Colon (tissue), 2 donors: ENCODE data around the gene PF4V1.

Experiments used
- FAIRE-seq: peaks from 2 replicates; lab custom pipeline; 2012; peaks lifted over from hg19 to GRCh38; lab: Jason Lieb, UNC
- donor health status: control.
- donor health status: control.

PF4V1 gene, protein sequence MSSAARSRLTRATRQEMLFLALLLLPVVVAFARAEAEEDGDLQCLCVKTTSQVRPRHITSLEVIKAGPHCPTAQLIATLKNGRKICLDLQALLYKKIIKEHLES

GRCh38 chr4:73853246-73853704, at the start of gene PF4V1:
Gene PF4V1 (plus strand): TSS chr4:73853296. CDS start chr4:73853363, 67 bp downstream.
- no peak for FAIRE-seq

DNA sequence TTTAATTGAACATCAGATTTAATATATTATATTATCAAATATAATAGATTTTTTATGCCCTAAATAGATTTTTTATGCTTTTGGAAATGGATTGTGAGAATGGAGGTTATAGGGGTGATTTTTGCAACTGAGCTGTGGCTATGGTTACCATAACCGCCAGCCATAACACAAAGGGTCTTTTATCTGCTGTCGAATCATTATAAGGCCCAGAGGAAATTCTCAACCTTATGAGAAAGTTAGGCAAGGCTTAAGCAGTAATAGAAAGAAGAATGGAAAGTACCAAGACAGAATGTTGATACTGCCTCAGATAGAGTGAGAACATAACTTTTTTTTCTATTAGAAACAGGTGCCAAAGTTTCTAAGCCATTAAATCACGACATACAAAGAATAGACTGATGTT, 42.9 kb upstream of the PF4V1 start:
- FAIRE-seq = no peak

DNA sequence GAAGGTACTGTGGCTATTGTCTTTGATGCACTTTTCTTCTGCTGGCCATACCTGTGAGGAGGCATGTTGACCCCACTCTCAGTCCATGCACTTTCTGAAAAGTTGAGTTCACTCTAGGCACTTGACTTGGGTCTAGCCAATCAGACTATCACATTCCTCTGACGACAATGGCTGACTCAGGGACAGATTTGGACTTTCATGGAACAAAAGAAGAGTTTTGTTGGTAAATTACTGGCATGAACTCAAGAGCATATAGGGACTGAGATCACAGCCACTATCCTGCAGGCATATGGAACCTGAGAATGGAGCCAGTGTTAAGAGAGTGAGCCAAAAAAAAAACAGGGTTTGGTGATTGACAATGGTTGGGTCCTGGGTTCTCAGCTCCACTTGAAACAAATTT, 41.3 kb upstream of the PF4V1 start:
- no peak for FAIRE-seq

DNA sequence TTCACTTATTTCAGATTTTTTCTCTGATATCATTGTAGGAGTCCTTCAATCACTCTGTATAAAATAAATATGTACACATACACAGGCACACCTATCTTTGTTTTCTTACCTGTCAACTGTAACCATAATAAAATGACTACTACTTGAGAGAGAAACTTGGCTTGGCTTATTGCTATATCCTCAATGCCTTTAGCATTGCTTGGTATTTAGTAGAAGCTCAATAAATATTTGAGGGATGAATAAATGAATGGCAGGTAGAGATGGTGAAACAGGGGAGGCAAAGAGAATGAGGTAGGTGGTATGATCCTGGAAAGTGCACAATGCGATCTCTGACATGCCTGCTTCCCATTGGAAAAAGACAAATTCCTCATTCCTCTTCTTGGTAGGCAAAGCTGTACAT, 38.4 kb upstream of the PF4V1 start:
- no peak for FAIRE-seq

- no peak for FAIRE-seq
Measured at GRCh38 chr4:73815145-73815544, 38.0 kb upstream of the PF4V1 start.

GRCh38 chr4:73816814-73817213, 36.3 kb upstream of the PF4V1 start:
- FAIRE-seq = no peak

- FAIRE-seq = no peak
Measured at GRCh38 chr4:73817341-73817740, 35.8 kb upstream of the PF4V1 start.

GRCh38 chr4:73821325-73821724, 31.8 kb upstream of the PF4V1 start:
- no peak for FAIRE-seq

DNA sequence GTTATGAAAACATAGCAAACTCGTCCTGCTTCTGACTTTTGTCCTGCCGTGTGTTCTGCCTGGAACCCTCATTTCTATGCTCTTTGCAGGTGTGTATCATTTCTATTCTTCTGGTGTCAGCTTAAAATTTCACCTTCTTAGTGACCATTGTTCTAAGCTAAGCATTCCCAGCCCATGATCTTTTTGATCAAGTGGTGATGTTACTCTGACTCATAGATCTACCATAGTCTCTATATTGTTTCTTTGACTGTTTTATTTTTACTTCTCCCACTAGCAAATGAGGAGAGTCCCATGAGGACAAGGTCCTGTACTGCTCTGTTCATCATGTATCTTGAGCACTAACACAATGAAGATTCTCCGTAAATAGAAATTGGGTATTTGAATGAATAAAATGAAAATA, 30.7 kb upstream of the PF4V1 start:
- FAIRE-seq = no peak

- FAIRE-seq = no peak
Measured at GRCh38 chr4:73822812-73823504, 30.1 kb upstream of the PF4V1 start.

DNA sequence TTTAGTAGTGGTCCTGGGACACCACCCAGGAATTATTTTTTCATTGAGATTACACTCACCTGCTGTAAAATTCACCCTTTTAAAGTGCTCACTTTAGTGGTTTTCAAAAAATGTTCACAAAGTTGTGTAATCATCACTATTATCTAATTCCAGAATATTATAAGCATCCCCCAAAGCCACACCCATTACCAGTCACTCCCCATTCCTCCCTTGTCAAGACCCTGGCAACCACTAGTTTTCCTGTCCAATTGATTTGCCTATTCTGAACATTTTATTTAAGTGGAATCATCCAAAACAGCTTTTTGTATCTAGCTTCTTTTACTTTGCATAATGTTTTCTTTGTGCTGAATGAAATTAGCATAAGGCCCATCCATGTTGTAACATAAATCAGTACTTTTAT, 29.3 kb upstream of the PF4V1 start:
- no peak for FAIRE-seq

DNA sequence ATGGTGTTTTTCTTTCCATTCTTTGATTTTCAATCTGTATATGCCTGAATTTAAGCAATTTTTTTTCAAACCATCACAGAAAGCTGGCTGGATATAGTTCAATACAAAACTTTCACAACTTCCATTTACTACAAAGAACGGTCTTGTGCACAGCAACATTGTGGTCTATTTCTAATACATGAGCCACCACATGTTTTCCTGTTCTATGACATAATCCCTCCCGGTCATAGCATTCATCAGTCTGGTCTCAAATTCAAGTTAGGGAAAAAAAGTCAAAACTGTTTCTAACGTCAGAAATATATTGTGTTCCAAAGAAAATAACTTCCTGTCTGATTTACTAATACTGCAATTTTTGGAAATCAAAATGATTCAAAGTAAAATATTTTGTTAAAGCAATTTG, 24.1 kb upstream of the PF4V1 start:
- FAIRE-seq = no peak

DNA sequence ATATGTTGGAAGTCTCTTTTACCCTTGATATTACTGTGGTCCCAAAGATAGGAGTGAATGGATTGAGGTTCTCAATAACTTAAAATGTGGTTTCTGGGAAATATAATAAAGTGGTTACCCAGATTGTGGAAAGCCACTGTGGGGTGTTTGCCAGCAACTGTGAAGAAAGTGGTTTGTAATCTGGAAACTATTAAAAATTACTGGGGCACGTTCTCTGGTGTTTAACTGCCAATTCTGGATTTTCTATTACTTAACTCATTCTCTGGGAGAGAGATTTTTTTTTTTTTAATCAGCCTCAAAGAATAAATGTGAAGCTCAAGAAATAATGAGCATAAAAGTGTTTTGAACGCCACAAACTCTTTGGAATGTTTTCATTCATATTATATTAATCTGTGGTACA, 21.5 kb upstream of the PF4V1 start:
- no peak for FAIRE-seq

GRCh38 chr4:73832651-73833237, 20.4 kb upstream of the PF4V1 start:
- no peak for FAIRE-seq

- no peak for FAIRE-seq
Measured at GRCh38 chr4:73836373-73837279, 16.5 kb upstream of the PF4V1 start, which contains the start of gene CXCL6. Gene CXCL6 (plus strand): TSS chr4:73836678. CDS start chr4:73836751, 73 bp downstream.

GRCh38 chr4:73839071-73839470, 14.0 kb upstream of the PF4V1 start:
- FAIRE-seq = no peak

DNA sequence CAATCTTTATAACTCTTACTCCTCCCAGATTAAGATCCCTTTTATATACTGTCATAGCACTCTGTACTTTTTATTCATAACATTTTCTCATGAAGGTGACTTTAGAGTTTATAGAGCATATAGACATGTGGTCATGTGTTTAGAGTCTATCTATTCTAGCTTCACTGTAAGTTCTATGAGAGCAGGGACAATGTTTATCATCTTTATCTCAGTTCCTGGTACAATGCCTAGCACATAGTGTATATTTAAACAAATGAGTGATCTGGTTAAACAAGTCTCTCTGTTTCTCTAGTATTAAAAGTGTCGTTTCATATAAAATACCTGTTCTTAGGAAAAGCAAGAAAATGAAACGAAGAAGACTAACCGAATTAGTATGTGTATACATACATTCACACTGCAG, 13.4 kb upstream of the PF4V1 start:
- peak; percentile 21 for FAIRE-seq

DNA sequence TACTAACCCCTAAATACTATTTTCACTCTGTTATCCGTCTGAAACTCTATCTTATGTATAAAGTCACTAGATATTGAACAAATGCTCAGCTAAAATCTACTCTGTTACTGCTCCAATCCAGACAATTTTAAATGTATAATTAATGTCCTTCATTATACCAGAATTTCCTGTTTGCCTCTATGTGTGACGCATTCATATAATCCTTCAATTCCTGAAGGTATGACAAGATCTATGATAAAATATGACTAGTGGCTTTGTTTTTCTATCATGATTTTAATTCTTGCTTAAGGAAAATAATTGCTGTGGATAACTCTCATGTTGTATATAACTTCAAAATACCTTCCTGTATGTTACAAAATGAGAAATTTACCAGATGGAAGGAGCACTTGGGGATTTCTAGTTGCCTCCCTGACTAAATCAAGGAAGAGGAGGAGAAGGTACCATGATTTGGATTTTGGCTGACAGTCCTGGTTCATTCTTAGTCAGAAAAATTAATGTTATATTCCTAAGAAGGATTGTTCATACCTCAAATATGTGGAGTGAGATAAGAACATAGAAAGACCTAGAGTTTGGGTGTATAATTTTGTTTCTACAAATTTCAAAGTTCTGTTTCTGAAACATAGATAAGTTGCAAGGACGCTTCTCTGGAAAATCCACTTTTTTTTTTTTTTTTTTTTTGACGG, 11.7 kb upstream of the PF4V1 start:
- no peak for FAIRE-seq

- no peak for FAIRE-seq
Measured at GRCh38 chr4:73842696-73843095, 10.4 kb upstream of the PF4V1 start.

GRCh38 chr4:73843369-73843768, 9.7 kb upstream of the PF4V1 start:
- FAIRE-seq = no peak

- FAIRE-seq = no peak
Measured at GRCh38 chr4:73844345-73844744, 8.8 kb upstream of the PF4V1 start.

DNA sequence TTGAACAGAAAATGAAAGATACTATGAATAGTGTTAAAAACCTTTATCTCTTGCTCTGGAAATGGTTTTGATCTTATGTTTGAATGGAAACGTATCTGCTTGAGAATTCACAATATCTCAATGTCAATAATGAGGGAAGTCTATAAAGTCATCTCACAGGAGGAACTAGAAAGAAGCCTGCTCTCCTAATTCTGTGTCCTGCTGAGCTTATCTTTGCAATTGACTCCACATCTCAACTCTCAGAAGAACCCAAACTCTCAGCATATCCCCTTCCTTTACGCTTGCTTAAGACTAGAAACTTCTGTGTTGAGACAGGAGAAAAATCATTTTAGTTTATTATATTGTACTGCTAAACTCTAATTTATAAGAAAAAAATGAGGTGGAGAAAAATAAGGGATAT, 8.3 kb upstream of the PF4V1 start:
- FAIRE-seq = no peak
